Activated CD8-positive, alpha-beta T cell treated with anti-CD3 and anti-CD28 coated beads for 36 hours (primary cell): ENCODE measurements around the gene RALB. TPM values are rescaled to one million over a fixed set of nuclear protein-coding genes. Genes with fewer than 3 reads are reported as not detected.
A peak's percentile ranks its signal among the peaks of the same experiment; 100 is the strongest.

ENCODE experiments used
- ATAC-seq: fragments of 200-7000 bp; cut with Tn5 transposase; one replicate; pipeline ENCODE4 v1.10.0; 2021; ENCODE audit warnings: mild to moderate bottlenecking, moderate library complexity
- CTCF ChIA-PET: fragments of 350-600 bp; sonication (Branson Sonifier 250); formaldehyde crosslinking; loops from one replicate; lab custom pipeline; 2021; ENCODE audit warnings: antibody characterized with exemption; lab: Charles Lee
- POLR2A ChIA-PET: fragments of 350-600 bp; sonication (Branson Sonifier 250); formaldehyde crosslinking; loops from one replicate; lab custom pipeline; 2021; ENCODE audit warnings: antibody characterized with exemption; lab: Charles Lee
- DNase-seq: peaks from one replicate; pipeline ENCODE4 v3.0.0-alpha.2; 2020
- H3K27ac Mint-ChIP-seq: one replicate; pipeline ENCODE4 v1.8.0; 2021; ENCODE audit warnings: mild to moderate bottlenecking, mixed read lengths
- H3K27me3 Mint-ChIP-seq: one replicate; pipeline ENCODE4 v1.8.0; 2021; ENCODE audit warnings: mixed read lengths
- H3K36me3 Mint-ChIP-seq: one replicate; pipeline ENCODE4 v1.8.0; 2021; ENCODE audit warnings: low read depth, mixed read lengths
- H3K4me1 Mint-ChIP-seq: one replicate; pipeline ENCODE4 v1.8.0; 2021; ENCODE audit warnings: low read depth, mixed read lengths
- H3K4me3 Mint-ChIP-seq: one replicate; pipeline ENCODE4 v1.8.0; 2021; ENCODE audit warnings: mild to moderate bottlenecking, moderate library complexity, mixed read lengths
- H3K9me3 Mint-ChIP-seq: one replicate; pipeline ENCODE4 v1.8.0; 2021; ENCODE audit warnings: mixed read lengths
- intact Hi-C: fragments of 100-400 bp; cut with micrococcal nuclease; formaldehyde crosslinking; loops from one replicate; pipeline ENCODE4 v1.10.0; 2022
- total RNA-seq, 2 experiments: library from RNA; stranded (reverse); gene quantifications; one replicate each; pipeline ENCODE4 v1.2.3, GENCODE V29; 2021
- TF ChIP-seq, protein P1 (sequence below): fragments of 200-600 bp; IDR thresholded peaks from one replicate; pipeline ENCODE4 v1.8.0; 2022; ENCODE audit warnings: antibody characterized with exemption, mild to moderate bottlenecking

The RALB gene
- total RNA-seq, 2 experiments from 2014 or later = 16.7 to 17.6 TPM

DNA sequence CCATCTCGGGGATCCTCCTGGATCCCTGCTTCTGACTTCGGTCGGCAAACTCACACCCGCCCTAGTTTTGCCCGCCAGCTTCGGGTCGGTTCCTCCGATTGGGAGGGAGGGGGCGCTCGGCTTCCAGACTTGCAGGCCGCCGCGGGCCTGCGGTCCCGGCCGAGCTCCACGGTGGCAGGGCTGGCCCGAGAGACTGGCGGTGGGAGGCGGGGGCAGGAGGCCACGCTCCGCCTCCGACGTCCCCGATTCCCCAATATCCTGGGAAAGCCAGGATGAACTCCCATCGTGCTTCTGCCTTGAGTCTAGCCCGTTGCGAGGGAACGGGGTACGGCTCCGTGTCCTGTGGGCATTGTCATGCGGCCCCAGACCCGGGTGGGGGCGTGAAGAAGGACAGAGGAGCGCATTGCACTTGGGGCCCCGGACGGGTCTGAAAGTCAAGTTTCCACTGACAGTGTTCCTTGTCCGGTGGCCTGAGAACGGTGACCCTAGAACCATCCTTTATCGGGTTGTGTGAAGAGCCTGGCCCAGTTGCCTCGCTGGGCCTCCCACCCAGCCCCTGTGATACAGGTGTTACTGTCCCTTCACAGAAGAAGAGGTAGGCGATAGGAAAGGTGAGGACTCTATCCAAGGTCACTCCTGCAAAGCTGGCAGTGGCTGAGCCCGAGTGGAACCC lies 90.9 kb downstream of the RALB start:
- DNase-seq (peak; percentile 74), ATAC-seq (peak; percentile 76)
- TF ChIP-seq, protein P1, sequence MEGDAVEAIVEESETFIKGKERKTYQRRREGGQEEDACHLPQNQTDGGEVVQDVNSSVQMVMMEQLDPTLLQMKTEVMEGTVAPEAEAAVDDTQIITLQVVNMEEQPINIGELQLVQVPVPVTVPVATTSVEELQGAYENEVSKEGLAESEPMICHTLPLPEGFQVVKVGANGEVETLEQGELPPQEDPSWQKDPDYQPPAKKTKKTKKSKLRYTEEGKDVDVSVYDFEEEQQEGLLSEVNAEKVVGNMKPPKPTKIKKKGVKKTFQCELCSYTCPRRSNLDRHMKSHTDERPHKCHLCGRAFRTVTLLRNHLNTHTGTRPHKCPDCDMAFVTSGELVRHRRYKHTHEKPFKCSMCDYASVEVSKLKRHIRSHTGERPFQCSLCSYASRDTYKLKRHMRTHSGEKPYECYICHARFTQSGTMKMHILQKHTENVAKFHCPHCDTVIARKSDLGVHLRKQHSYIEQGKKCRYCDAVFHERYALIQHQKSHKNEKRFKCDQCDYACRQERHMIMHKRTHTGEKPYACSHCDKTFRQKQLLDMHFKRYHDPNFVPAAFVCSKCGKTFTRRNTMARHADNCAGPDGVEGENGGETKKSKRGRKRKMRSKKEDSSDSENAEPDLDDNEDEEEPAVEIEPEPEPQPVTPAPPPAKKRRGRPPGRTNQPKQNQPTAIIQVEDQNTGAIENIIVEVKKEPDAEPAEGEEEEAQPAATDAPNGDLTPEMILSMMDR = peak; percentile 75
- H3K36me3 Mint-ChIP-seq = no peaks in the 10 kb centered on the region
- ChIA-PET CTCF (interaction anchor here (0.7 to 2.5 kb wide), 24 partner anchors 9 to 415 kb away, joined by 3 to 16 read pairs (median 4); no protein-coding TSS in a partner anchor), POLR2A (interaction anchor here (0.9 kb wide), 1 partner anchor 9 kb away, joined by 4 read pairs; no protein-coding TSS in a partner anchor)
- intact Hi-C loops = loop anchor here (5.0 to 10.0 kb wide), 2 partner anchors 91 to 334 kb away; no protein-coding TSS in a partner anchor
- no peak overlapping the region for H3K27ac Mint-ChIP-seq
- no peaks in the 10 kb centered on the region for H3K9me3 Mint-ChIP-seq
- H3K4me1 Mint-ChIP-seq = peaks cover 16% of the 10 kb centered on the region
- peaks cover 52% of the 10 kb centered on the region for H3K27me3 Mint-ChIP-seq
- no peak overlapping the region for H3K4me3 Mint-ChIP-seq

Other genes with a start within 250 kb of the RALB start
- 1 to 10 TPM; 3.9 TPM for gene EPB41L5, start 239.8 kb upstream of the RALB start, total RNA-seq
- gene TMEM185B, start 29.5 kb upstream of the RALB start, total RNA-seq = 10 to 100 TPM; 16.7 to 17.2 TPM
- not detected for gene INHBB, start 93.3 kb downstream of the RALB start, total RNA-seq